Choroid plexus epithelial cell (primary cell): ENCODE results near the gene CRYZ.
A peak's percentile ranks its signal among the peaks of the same experiment; 100 is the strongest.

Experiments used
- DNase-seq: peaks from one replicate; pipeline ENCODE4 v3.0.0-alpha.2; 2010; ENCODE audit warnings: low read depth
- H3K4me3 ChIP-seq: 2 replicates; pipeline ENCODE4 v1.5.1; 2011; ENCODE audit warnings: low read depth, mild to moderate bottlenecking, control low read depth, low read length, moderate library complexity
- TF ChIP-seq, protein P1 (sequence below): conservative IDR thresholded peaks from 2 replicates; pipeline ENCODE4 v1.5.1; 2011; ENCODE audit warnings: low read depth, mild to moderate bottlenecking, control low read depth, inconsistent platforms, low read length, moderate library complexity

Gene CRYZ

DNA sequence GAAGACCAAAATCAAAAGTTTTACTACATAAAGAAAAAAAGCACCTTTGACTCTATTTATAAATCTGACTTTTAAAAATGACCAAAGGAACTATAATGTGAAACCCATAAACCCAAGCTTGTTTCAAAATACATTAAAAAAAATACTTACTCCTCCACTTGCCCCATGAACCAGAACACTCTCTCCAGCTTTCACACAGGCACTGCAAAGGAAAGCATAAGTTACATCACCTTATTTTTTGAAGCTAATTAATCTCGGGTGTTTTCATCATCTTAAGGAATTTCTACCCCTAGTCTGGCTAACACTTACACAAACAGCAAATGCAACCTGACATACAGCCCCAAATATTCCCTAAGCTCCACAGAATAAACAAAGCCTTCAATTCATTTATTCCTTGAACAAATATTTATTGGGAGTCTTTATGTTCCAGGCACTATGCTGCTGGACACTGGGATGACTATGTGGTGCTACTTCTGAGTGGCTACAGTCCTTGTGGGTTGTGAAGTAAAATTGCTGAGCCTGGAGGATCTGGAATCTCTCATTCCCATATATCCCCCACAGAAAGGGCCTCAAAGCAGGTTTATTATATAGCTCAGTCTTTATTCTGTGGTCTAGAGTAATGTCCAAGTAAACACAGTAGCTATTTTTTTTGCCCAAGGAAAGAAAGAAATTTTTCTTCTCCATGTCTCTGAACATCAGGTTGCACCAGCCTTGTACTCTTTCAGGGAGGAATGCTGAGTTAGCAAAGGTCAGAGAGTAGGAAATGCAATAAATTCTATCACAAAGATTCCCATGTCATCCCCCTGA, 18.2 kb downstream of the CRYZ start:
- peak; percentile 36 for DNase-seq
- no peak overlapping the region for H3K4me3 ChIP-seq
- TF ChIP-seq, protein P1, sequence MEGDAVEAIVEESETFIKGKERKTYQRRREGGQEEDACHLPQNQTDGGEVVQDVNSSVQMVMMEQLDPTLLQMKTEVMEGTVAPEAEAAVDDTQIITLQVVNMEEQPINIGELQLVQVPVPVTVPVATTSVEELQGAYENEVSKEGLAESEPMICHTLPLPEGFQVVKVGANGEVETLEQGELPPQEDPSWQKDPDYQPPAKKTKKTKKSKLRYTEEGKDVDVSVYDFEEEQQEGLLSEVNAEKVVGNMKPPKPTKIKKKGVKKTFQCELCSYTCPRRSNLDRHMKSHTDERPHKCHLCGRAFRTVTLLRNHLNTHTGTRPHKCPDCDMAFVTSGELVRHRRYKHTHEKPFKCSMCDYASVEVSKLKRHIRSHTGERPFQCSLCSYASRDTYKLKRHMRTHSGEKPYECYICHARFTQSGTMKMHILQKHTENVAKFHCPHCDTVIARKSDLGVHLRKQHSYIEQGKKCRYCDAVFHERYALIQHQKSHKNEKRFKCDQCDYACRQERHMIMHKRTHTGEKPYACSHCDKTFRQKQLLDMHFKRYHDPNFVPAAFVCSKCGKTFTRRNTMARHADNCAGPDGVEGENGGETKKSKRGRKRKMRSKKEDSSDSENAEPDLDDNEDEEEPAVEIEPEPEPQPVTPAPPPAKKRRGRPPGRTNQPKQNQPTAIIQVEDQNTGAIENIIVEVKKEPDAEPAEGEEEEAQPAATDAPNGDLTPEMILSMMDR = no peak

DNA sequence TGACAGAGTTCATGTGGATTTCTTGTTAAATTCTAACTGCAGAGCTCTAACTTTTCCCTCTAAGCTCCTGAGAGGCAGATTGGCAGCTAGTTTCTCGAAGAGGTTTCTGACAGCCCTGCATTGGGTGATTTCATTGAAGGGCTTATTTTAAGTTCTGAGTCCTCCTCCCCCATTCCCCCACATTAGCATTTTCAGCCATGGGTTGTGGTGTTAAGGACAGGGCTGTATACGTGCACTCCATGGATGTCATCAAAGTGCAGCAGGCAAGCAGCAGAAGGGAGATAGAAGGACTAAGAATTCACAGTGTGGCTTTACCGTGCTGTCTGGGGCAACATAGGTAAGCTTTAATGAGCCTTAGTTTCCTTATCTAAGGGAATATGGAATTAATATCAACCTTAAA, 19.0 kb downstream of the CRYZ start:
- DNase-seq = no peak
- no peak overlapping the region for H3K4me3 ChIP-seq
- TF ChIP-seq, protein P1 = no peak

DNA sequence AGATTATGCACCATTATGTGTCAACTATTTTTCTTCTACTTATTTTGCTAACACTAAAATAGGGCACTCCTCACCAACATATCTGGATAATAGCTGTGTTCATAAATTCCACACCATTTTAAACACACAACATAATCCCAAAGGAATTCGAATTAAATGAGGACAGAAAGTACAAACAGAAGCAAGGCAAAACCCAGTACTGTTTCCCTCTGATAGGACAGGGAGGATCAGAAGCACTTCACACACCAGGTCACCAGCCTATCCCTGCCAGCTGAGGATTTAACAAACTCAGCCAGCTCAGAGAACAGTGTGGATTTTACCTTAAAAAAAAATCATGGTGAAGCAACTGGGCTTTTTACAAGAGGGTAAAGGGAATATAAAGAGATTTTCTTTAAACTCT, 20.0 kb downstream of the CRYZ start:
- TF ChIP-seq, protein P1 = no peak
- no peak overlapping the region for H3K4me3 ChIP-seq
- peak; percentile 8 for DNase-seq

DNA sequence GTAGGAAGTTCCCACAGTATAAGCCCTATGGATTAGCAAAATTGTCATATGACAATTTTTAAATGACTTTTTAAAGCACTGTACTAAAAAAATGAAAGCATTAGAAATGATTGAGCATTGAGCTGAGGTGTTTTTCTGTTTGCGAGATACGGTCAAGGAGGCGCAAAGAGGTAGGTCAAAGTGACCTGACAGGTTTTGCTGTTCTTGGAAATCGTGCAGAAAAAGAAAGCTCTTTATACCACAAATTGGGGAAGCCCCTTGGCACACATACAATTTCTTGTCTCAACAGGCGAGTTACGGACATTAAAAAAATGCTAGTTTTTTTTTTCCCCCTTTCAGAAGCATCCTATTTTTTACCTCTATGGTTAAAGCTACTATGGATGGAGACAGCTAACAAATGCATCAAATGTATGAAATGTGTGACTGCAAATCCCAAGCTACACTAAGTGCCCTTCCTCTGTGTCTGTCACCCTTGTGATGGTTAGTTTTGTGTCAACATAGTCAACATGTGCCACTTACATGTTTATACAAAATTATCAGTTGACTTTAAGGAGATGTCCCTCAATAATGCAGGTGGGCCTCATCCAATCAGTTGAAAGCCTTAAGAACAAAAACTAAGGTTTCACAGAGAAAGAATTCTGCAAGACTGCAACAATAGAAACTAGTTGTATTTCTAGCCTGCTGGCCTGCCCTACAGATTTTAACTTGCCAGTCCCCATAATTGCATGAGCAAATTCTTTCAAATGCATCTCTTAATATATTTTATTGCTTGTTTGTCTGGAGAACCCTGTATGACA, 29.3 kb downstream of the CRYZ start:
- no peak for DNase-seq
- TF ChIP-seq, protein P1 = no peak
- no peak overlapping the region for H3K4me3 ChIP-seq

DNA sequence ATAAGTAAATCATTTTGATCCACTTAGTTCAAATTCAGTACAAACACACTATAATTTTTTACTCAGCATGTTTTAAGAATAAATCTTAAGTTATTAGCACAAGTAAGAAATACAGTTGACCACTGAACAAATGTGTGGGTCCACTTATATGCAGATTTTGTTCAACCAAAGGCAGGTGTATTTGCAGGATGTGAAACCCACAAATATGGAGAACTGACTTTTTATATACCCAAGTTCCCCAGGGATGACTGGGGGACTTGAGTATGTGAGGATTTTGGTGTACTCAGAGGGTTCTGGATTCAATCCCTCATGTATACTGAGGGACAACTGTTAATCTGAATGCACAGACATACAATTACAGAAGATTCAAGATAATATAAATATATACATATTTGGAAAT, 33.5 kb downstream of the CRYZ start:
- no peak overlapping the region for H3K4me3 ChIP-seq
- TF ChIP-seq, protein P1 = no peak
- no peak for DNase-seq

DNA sequence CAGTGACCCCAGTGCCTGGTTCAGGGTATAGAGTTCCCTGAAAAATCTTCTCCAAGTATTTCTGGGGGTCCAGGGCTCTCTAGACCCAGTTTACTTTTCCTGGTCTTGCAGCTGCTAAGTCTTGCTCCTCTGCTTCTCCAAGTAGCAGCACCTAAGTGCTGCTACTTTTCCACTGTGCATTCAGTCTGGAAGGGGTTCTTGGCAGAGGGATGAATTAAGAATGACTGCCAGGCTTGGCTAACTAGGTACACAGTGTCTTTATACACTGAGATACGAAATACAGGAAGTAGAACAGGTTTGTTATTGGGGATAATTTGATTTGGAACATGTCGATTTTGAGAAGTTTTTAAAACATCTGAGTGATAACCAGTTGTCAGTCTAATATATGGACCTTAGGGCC, 35.0 kb downstream of the CRYZ start:
- TF ChIP-seq, protein P1 = no peak
- DNase-seq = no peak
- H3K4me3 ChIP-seq = no peak overlapping the region
